ENCODE results near the gene TRMT10A.

DNA sequence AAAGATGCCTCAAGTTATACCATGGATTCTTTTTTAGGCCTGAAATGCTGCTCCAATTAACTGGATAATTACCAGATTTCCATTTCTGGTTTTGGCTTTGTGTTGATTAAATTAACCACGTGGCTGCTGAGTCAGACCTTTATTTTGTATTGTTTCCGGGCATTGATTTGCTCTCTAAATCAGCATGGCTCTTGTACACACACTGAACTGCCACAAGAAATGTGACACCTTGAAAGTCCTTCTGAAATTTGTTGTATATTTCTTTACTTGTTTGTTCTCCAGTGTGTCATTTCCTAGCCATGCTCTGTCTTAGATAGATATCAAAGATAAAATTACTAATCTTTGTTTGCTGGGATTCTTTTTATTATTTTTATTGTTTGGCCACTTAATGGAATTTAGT lies 22.5 kb upstream of the TRMT10A start:
- TF ChIP-seq CTCF (IDR thresholded peaks at IDR 0.05), result no peak
- TF ChIP-seq POLR2A (IDR thresholded peaks at IDR 0.05), result no peak

All from thyroid gland (tissue), 4 donors.